Measurements from ENCODE around the gene SVIP. TPM values are rescaled to one million over a fixed set of nuclear protein-coding genes. Genes with fewer than 3 reads are reported as not detected.

Gene SVIP, protein sequence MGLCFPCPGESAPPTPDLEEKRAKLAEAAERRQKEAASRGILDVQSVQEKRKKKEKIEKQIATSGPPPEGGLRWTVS
- total RNA-seq = 12.6 and 22.3 TPM in 2 replicates

GRCh38 chr11:22829231-22830081 is at the start of gene SVIP:
SVIP (minus strand) TSS chr11:22829801; CDS start chr11:22829748, 53 bp downstream.

GRCh38 chr11:22860241-22860640 is 30.6 kb upstream of the SVIP start, which contains the start of gene CCDC179:
CCDC179 (minus strand) TSS chr11:22860474; CDS start chr11:22860421, 53 bp downstream.

Other genes starting within 250 kb of the SVIP start
- gene FANCF, start 204.0 kb downstream of the SVIP start, total RNA-seq = 9.0 and 10.5 TPM in 2 replicates
- gene GAS2, start 163.2 kb downstream of the SVIP start, total RNA-seq = 1.2 and 1.5 TPM in 2 replicates
- gene CCDC179, start 30.7 kb upstream of the SVIP start, total RNA-seq = not detected in 2 replicates

All from endothelial cell of coronary artery (primary cell).